WTC11 (cell line): ENCODE data around the gene TRIML2.

ENCODE experiments used
- CTCF ChIP-seq: fragments of 200-600 bp; IDR thresholded peaks from 2 replicates; pipeline ENCODE4 v1.8.0; 2022; ENCODE audit warnings: antibody characterized with exemption
- FOXK1 ChIP-seq: sonication (generic); formaldehyde crosslinking; IDR thresholded peaks from 2 replicates; pipeline ENCODE4 v1.8.0; 2022; ENCODE audit warnings: mild to moderate bottlenecking, moderate library complexity, missing genetic modification reagents
- MXD4 ChIP-seq: fragments of 250-450 bp; sonication (Bioruptor Pico); IDR thresholded peaks from 2 replicates; pipeline ENCODE4 v1.8.0; 2021; ENCODE audit warnings: mild to moderate bottlenecking, moderate library complexity, borderline replicate concordance
- NR3C1 ChIP-seq: sonication (generic); formaldehyde crosslinking; conservative IDR thresholded peaks from 2 replicates; pipeline ENCODE4 v1.8.1; 2023; ENCODE audit warnings: low read depth, mild to moderate bottlenecking, missing genetic modification reagents
- SMAD4 ChIP-seq: sonication (generic); formaldehyde crosslinking; IDR thresholded peaks from 2 replicates; pipeline ENCODE4 v1.8.0; 2022; ENCODE audit warnings: mild to moderate bottlenecking, missing genetic modification reagents
- ZNF121 ChIP-seq: sonication (generic); formaldehyde crosslinking; IDR thresholded peaks from 2 replicates; pipeline ENCODE4 v1.8.0; 2023; ENCODE audit warnings: missing genetic modification reagents
- TF ChIP-seq, protein P1 (sequence below): sonication (generic); formaldehyde crosslinking; IDR thresholded peaks from 2 replicates; pipeline ENCODE4 v1.8.0; 2022; ENCODE audit warnings: mild to moderate bottlenecking, missing genetic modification reagents
- TF ChIP-seq, protein P2 (sequence below): sonication (generic); formaldehyde crosslinking; IDR thresholded peaks from 2 replicates; pipeline ENCODE4 v1.8.1; 2023; ENCODE audit warnings: mild to moderate bottlenecking, missing genetic modification reagents
- TF ChIP-seq, protein P3 (sequence below): sonication (generic); formaldehyde crosslinking; IDR thresholded peaks from 2 replicates; pipeline ENCODE4 v1.8.1; 2023; ENCODE audit warnings: mild to moderate bottlenecking, missing genetic modification reagents, moderate library complexity

DNA sequence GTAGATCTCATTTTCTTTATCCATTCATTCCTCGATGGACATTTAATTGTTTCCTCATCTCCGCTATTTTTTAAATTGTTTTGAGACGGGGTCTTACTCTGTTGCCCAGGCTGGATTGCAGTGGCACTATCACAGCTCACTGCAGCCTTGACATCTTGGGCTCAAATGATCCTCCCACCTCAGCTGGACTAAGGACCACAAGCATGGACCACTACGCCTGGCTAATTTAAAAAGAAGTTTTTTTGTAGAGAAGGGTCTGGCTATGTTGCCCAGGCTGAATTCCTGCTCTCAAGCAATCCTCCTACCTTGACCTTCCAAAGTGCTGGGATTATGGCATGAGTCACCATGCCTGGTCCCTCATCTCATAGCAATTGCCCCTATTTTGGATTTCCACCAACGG lies 22.8 kb upstream of the TRIML2 start:
- TF ChIP-seq, protein P1, sequence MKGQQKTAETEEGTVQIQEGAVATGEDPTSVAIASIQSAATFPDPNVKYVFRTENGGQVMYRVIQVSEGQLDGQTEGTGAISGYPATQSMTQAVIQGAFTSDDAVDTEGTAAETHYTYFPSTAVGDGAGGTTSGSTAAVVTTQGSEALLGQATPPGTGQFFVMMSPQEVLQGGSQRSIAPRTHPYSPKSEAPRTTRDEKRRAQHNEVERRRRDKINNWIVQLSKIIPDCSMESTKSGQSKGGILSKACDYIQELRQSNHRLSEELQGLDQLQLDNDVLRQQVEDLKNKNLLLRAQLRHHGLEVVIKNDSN (CRISPR knock-in tag), result no peak
- no peak for TF ChIP-seq CTCF
- no peak for TF ChIP-seq SMAD4
- TF ChIP-seq, protein P2, sequence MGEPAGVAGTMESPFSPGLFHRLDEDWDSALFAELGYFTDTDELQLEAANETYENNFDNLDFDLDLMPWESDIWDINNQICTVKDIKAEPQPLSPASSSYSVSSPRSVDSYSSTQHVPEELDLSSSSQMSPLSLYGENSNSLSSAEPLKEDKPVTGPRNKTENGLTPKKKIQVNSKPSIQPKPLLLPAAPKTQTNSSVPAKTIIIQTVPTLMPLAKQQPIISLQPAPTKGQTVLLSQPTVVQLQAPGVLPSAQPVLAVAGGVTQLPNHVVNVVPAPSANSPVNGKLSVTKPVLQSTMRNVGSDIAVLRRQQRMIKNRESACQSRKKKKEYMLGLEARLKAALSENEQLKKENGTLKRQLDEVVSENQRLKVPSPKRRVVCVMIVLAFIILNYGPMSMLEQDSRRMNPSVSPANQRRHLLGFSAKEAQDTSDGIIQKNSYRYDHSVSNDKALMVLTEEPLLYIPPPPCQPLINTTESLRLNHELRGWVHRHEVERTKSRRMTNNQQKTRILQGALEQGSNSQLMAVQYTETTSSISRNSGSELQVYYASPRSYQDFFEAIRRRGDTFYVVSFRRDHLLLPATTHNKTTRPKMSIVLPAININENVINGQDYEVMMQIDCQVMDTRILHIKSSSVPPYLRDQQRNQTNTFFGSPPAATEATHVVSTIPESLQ (CRISPR knock-in tag), result no peak
- no peak for TF ChIP-seq FOXK1
- no peak for TF ChIP-seq MXD4 (CRISPR knock-in tag)
- TF ChIP-seq NR3C1 (CRISPR knock-in tag), result no peak
- peak; percentile 90 for TF ChIP-seq ZNF121 (CRISPR knock-in tag)
- TF ChIP-seq, protein P3, sequence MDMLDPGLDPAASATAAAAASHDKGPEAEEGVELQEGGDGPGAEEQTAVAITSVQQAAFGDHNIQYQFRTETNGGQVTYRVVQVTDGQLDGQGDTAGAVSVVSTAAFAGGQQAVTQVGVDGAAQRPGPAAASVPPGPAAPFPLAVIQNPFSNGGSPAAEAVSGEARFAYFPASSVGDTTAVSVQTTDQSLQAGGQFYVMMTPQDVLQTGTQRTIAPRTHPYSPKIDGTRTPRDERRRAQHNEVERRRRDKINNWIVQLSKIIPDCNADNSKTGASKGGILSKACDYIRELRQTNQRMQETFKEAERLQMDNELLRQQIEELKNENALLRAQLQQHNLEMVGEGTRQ (CRISPR knock-in tag), result no peak
